Measurements from ENCODE around the gene ATP5PD.

DNA sequence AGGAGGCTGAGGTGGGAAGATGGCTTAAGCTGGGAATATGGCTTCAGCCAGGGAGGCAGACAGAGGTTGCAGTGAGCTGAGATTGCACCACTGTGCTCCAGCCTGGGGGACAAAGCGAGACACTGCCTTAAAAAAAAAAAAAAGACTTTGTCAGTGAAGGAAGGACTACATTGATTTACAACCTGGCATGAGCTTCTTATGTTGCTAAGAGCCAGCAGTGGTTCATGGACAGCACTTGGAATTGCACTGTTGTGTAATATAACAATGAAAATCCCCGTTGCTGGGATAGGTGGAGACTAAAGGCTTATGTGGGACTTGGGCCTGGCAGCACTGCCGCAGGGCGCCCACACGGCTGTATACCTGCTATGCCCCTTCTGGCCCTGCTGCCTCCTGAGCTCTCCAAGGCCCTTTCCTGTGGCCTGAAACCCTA is 26.9 kb upstream of the ATP5PD start:
- TF ChIP-seq, protein P1, sequence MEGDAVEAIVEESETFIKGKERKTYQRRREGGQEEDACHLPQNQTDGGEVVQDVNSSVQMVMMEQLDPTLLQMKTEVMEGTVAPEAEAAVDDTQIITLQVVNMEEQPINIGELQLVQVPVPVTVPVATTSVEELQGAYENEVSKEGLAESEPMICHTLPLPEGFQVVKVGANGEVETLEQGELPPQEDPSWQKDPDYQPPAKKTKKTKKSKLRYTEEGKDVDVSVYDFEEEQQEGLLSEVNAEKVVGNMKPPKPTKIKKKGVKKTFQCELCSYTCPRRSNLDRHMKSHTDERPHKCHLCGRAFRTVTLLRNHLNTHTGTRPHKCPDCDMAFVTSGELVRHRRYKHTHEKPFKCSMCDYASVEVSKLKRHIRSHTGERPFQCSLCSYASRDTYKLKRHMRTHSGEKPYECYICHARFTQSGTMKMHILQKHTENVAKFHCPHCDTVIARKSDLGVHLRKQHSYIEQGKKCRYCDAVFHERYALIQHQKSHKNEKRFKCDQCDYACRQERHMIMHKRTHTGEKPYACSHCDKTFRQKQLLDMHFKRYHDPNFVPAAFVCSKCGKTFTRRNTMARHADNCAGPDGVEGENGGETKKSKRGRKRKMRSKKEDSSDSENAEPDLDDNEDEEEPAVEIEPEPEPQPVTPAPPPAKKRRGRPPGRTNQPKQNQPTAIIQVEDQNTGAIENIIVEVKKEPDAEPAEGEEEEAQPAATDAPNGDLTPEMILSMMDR (conservative IDR thresholded peaks at IDR 0.05), result no peak
- no peak for TF ChIP-seq ZFX (IDR thresholded peaks at IDR 0.05)

Measured in C4-2B (cell line).